ENCODE results near the gene PPP1R9A.

The PPP1R9A gene

DNA sequence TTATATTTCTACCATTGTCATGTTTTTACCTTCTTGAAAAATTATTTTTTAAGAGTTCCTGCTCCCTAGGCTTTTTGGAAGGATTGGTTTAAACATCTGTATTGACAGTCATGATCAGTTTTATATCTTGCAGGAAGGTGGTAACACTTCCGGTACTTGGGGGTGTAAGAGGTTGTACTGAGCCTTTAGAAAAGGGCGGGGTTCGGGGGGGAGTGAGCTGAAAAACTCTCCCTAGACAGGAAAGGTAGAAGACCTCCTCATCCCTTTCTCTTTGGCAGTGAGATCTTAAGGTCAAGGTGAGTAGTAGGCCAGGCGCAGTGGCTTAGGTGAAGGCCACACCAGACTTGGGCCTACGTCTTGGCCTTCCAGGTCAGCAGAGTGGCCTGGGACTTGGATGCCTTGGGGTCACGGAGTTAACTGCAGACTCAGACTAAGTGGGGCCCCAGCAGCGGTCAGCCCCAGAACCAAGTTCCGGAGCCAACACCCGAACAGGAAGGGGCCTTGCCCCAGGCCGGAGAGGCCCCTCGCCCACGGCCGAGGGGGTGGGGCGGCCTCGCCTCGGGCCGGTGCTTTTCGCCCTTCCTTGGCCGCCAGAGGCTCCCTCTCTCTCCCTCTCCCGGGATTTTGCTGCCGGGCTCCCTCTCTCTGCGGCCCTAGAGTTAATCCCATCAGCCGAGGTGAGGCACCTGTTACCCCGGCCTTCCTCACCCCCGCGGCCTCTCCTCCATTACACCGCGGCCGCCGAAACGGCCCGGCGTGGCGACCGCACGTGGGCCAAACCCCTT lies at the start of gene PPP1R9A:
PPP1R9A (plus strand) TSS at position 569 of the 785 bp plus-strand sequence. CDS start 2,520 bp downstream, outside the sequence.
- TF ChIP-seq, protein P1, sequence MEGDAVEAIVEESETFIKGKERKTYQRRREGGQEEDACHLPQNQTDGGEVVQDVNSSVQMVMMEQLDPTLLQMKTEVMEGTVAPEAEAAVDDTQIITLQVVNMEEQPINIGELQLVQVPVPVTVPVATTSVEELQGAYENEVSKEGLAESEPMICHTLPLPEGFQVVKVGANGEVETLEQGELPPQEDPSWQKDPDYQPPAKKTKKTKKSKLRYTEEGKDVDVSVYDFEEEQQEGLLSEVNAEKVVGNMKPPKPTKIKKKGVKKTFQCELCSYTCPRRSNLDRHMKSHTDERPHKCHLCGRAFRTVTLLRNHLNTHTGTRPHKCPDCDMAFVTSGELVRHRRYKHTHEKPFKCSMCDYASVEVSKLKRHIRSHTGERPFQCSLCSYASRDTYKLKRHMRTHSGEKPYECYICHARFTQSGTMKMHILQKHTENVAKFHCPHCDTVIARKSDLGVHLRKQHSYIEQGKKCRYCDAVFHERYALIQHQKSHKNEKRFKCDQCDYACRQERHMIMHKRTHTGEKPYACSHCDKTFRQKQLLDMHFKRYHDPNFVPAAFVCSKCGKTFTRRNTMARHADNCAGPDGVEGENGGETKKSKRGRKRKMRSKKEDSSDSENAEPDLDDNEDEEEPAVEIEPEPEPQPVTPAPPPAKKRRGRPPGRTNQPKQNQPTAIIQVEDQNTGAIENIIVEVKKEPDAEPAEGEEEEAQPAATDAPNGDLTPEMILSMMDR (conservative IDR thresholded peaks at IDR 0.05), result peak; percentile 71
- H3K27ac ChIP-seq, result peak within 1 kb of the TSS; percentile 99

DNA sequence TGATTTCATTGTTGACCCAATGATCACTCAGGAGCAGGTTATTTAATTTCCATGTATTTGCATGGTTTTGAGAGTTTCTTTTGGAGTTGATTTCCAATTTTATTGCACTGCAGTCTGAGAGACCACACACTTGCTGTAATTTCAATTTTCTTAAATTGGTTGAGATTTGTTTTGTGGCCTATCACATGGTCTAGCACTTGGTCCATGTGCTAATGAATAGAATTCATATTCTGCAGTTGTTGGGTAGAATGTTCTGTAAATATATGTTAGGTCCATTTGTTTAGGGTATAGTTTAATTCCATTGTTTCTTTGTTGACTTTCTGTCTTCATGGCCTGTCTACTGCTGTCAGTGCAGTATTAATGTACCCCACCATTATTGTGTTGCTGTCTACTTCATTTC lies 36.3 kb upstream of the PPP1R9A start:
- TF ChIP-seq, protein P1 (conservative IDR thresholded peaks at IDR 0.05), result no peak
- no peak overlapping the region for H3K27ac ChIP-seq

DNA sequence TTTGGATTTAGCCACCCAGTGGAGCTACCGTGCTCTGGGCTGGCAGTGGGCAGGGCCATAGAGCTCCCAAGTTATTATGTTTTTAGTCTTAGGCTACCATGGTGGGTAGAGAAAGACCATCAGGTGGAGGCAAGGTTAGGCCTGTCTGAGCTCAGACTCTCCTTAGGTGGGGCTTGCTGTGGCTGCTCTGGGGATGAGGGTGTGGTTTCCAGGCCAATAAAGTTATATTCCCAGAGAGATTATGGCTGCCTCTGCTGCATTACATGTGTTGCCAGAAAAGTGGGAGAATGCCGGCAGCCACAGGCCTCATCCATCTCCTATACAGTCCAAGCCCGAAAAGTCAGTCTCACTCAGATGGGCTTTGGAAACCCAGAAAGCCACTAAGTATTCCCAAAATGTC lies 34.2 kb upstream of the PPP1R9A start:
- H3K27ac ChIP-seq, result no peak overlapping the region
- TF ChIP-seq, protein P1 (conservative IDR thresholded peaks at IDR 0.05), result no peak

DNA sequence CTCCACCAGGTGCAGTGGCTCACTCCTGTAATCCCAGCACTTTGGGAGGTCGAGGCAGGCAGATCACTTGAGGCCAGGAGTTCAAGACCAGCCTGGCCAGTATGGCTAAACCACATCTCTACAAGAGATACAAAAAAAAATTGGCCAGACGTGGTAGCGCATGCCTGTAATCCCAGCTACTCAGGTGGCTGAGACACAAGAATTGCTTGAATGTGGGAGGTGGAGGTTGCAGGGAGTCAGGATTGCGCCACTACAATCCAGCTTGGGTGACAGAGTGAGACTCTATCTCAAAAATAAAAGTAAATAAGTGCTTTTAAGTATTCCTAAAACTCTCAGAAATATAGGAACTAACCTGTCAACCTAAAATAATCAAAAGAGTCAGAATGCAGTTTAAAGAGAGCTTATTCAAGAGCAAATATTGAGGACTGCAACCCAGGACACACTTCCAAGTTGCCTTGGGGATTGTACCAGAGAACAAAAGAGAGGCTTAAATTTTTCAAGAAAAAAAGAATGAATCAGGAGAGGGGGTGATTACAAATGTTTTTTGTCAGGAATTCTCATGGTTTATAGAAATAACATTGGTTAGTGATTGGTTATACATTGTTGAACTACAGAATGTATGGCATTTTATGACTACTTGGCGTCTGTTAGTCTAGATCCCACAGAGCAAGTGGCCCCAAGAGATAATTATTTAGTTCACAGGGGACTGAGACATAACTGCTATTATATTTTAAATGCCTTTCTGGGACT lies 33.2 kb upstream of the PPP1R9A start:
- no peak overlapping the region for H3K27ac ChIP-seq
- TF ChIP-seq, protein P1 (conservative IDR thresholded peaks at IDR 0.05), result no peak

DNA sequence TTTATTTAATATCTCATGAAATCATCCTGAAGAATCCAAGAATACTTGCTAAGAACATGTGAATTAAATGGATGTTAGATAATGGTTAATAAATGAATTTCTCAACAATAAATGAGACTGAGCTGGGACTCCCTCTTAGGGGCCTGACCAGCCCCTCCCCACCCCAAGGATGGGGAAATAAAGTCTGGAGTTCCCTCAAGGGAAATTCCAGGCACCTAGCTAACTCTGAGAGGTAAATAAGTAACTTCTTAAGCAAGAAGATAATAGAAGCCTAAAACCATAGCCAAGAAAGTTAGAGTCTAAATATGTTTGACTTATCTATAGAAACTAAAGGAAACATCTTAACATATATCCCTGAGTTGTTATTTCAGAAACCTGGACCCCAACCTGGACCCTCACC lies 32.2 kb upstream of the PPP1R9A start:
- TF ChIP-seq, protein P1 (conservative IDR thresholded peaks at IDR 0.05), result no peak
- no peak overlapping the region for H3K27ac ChIP-seq

DNA sequence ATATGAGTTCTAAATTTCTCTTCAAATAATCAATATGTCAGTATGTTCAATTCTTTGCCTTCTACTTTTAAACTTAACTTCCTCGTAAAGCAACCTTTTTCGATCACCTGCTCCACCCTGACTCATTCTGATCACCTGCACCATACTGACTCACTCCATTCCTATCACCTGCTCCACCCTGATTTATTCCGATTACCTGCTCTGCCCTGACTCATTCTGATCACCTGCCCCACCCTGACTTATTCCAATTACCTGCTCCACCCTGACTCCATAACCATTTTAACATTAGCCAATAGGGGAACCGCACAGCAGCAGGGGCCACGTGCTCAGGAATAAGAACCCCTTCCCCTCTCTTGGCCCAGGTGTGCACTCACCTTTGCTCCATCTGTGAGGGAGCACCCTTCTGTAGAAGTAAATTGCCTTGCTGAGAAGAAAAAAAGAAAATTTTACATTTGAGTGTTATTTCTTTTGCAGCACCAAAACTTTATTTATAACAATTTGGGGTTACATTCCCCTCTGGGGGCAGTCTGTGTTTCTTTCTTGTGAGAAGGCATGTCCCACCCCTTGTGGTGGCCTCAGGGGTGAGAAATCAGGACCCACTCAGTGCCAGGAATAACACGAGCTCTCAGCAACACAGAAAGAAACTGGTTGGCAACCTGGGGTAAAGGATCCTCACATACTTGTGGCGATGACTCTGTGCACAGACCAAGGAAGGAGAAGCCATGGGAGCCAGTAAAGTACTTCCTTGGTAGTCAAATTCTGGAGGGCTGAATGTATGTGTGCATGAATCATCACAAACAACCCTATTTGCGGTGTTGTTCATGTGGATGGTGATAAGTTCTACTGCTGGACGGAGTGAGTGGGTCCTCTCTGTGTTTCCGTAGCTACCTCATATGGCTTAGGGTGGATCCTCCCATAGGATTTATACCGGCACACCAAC lies 29.4 kb upstream of the PPP1R9A start:
- TF ChIP-seq, protein P1 (conservative IDR thresholded peaks at IDR 0.05), result no peak

More for the DNA sequence above, 29.4 kb upstream of the PPP1R9A start:
- H3K27ac ChIP-seq, result no peak overlapping the region
